A673 (cell line): Measurements from ENCODE around the gene MRPL9. TPM values are rescaled to one million over a fixed set of nuclear protein-coding genes. Genes with fewer than 3 reads are reported as not detected.

Experiments
- BruUV-seq: library from RNA; stranded (reverse); fragments of 400-500 nt; replicated peaks from 2 replicates; lab custom pipeline; 2021; lab: Mats Ljungman, UMichigan
- CTCF ChIA-PET: fragments of 300-600 bp; sonication (Branson Sonifier 250); formaldehyde crosslinking; loops from one replicate; lab custom pipeline; 2022; ENCODE audit warnings: antibody characterized with exemption; lab: Charles Lee
- POLR2A ChIA-PET: fragments of 300-600 bp; sonication (Branson Sonifier 250); formaldehyde crosslinking; loops from one replicate; lab custom pipeline; 2022; ENCODE audit warnings: antibody characterized with exemption; ENCODE audit not compliant: low non-redundant PET; lab: Charles Lee
- DNase-seq: peaks from one replicate; pipeline ENCODE4 v3.0.0-alpha.2; 2015; ENCODE audit warnings: low spot score
- H3K27ac ChIP-seq: fragments of 200-600 bp; sonication (generic); 2 replicates; pipeline ENCODE4 v1.5.1; 2016; ENCODE audit warnings: mixed run types, low read depth, mild to moderate bottlenecking, mixed read lengths, antibody characterized with exemption, low read length; ENCODE audit not compliant: poor library complexity, severe bottlenecking
- H3K27me3 ChIP-seq: fragments of 200-600 bp; sonication (generic); replicated peaks from 2 replicates; pipeline ENCODE4 v1.6.1; 2017; ENCODE audit warnings: mixed run types, low read depth, mild to moderate bottlenecking, mixed read lengths, antibody characterized with exemption, low read length; ENCODE audit not compliant: insufficient read depth, poor library complexity
- H3K36me3 ChIP-seq: fragments of 200-600 bp; sonication (generic); 2 replicates; pipeline ENCODE4 v1.6.1; 2016; ENCODE audit warnings: mixed run types, mild to moderate bottlenecking, mixed read lengths, antibody characterized with exemption, low read length; ENCODE audit not compliant: insufficient read depth, poor library complexity, severe bottlenecking
- H3K4me1 ChIP-seq: fragments of 200-600 bp; sonication (generic); 2 replicates; pipeline ENCODE4 v1.6.1; 2017; ENCODE audit warnings: mixed run types, mild to moderate bottlenecking, mixed read lengths, antibody characterized with exemption, low read length; ENCODE audit not compliant: insufficient read depth, poor library complexity, severe bottlenecking
- H3K4me3 ChIP-seq: fragments of 200-600 bp; sonication (generic); 2 replicates; pipeline ENCODE4 v1.5.1; 2016; ENCODE audit warnings: low read depth, mixed run types, mild to moderate bottlenecking, mixed read lengths, low read length; ENCODE audit not compliant: poor library complexity, severe bottlenecking
- H3K9me3 ChIP-seq: fragments of 200-600 bp; sonication (generic); 2 replicates; pipeline ENCODE4 v1.6.1; 2016; ENCODE audit warnings: mixed run types, low read depth, mild to moderate bottlenecking, mixed read lengths, antibody characterized with exemption, low read length; ENCODE audit not compliant: poor library complexity, severe bottlenecking
- CTCF ChIP-seq: fragments of 300-800, 200-600 bp; sonication (generic); conservative IDR thresholded peaks from 2 replicates; pipeline ENCODE4 v1.5.1; 2017; ENCODE audit warnings: low read depth, mild to moderate bottlenecking, antibody characterized with exemption, low read length, moderate library complexity, mixed read lengths
- EZH2 ChIP-seq: fragments of 200-600 bp; sonication (generic); IDR thresholded peaks from 2 replicates; pipeline ENCODE4 v1.6.1; 2017; ENCODE audit warnings: borderline replicate concordance, low read depth, mild to moderate bottlenecking, mixed read lengths, antibody characterized with exemption, low read length; ENCODE audit not compliant: poor library complexity, severe bottlenecking
- intact Hi-C: fragments of 100-400 bp; cut with micrococcal nuclease; formaldehyde crosslinking; loops from one replicate; pipeline ENCODE4 v1.10.0; 2022; ENCODE audit not compliant: unreplicated experiment
- total RNA-seq: library from RNA; stranded (reverse); gene quantifications from 2 replicates; pipeline ENCODE4 v1.2.3, GENCODE V29; 2021

MRPL9 gene
- total RNA-seq, 1 experiment from 2014 or later, result 143 TPM

- peaks cover 83% of the 10 kb centered on the region for H3K27me3 ChIP-seq
- TF ChIP-seq CTCF (no peak), EZH2 (no peak)
- no peaks in the 10 kb centered on the region for H3K4me1 ChIP-seq
- no peaks in the 10 kb centered on the region for H3K36me3 ChIP-seq
- CTCF ChIA-PET, result no interaction called here
- no peak for DNase-seq
- H3K27ac ChIP-seq, result no peak overlapping the region
- intact Hi-C loops, result no loop called here
- H3K9me3 ChIP-seq, result no peaks in the 10 kb centered on the region
- POLR2A ChIA-PET, result no interaction called here
- BruUV-seq, result no TSS peak
- H3K4me3 ChIP-seq, result no peak overlapping the region
Measured at GRCh38 chr1:151798571-151798970, 35.3 kb upstream of the MRPL9 start.

GRCh38 chr1:151790940-151791651 is 27.8 kb upstream of the MRPL9 start:
- BruUV-seq, result no TSS peak
- TF ChIP-seq CTCF, result no peak
- no peak for TF ChIP-seq EZH2
- Histone ChIP-seq H3K4me1 (peaks cover 9% of the 10 kb centered on the region), H3K9me3 (no peaks in the 10 kb centered on the region), H3K36me3 (no peaks in the 10 kb centered on the region), H3K27me3 (peaks cover 19% of the 10 kb centered on the region), H3K4me3 (peak overlapping the region; percentile 56), H3K27ac (no peak overlapping the region)
- intact Hi-C loops, result no loop called here
- DNase-seq, result no peak
- POLR2A ChIA-PET, result no interaction called here
- CTCF ChIA-PET, result no interaction called here

GRCh38 chr1:151790071-151790939 is 27.0 kb upstream of the MRPL9 start, which contains the start of gene TDRKH:
TSS of gene TDRKH (minus strand) at chr1:151790500. CDS start at chr1:151783022, 7,478 bp downstream.
- TF ChIP-seq EZH2 (no peak), CTCF (peak; percentile 44; the same call in 1 of the 2 replicates)
- Histone ChIP-seq H3K4me3 (peak within 1 kb of the TSS; percentile 56), H3K9me3 (no peaks in the 10 kb centered on the region), H3K27me3 (peaks cover 19% of the 10 kb centered on the region), H3K4me1 (peaks cover 9% of the 10 kb centered on the region), H3K36me3 (no peaks in the 10 kb centered on the region), H3K27ac (no peak within 1 kb of the TSS)
- ChIA-PET POLR2A (no interaction called here), CTCF (no interaction called here)
- BruUV-seq, result no TSS peak
- DNase-seq, result peak; percentile 99
- intact Hi-C loops, result no loop called here
